OCI-LY3 (cell line): ENCODE measurements around the gene LDLRAD4.

Experiments used
- CTCF ChIP-seq: fragments of 200-600, 300-600 bp; sonication (generic); IDR thresholded peaks from 2 replicates; pipeline ENCODE4 v1.5.1; 2014; ENCODE audit warnings: antibody characterized with exemption, low read length, low read depth
- EZH2phosphoT487 ChIP-seq: fragments of 200-600 bp; shearing (Covaris generic); IDR thresholded peaks from 2 replicates; pipeline ENCODE4 v1.6.1; 2018; ENCODE audit warnings: antibody characterized with exemption, mixed run types, low read depth

DNA sequence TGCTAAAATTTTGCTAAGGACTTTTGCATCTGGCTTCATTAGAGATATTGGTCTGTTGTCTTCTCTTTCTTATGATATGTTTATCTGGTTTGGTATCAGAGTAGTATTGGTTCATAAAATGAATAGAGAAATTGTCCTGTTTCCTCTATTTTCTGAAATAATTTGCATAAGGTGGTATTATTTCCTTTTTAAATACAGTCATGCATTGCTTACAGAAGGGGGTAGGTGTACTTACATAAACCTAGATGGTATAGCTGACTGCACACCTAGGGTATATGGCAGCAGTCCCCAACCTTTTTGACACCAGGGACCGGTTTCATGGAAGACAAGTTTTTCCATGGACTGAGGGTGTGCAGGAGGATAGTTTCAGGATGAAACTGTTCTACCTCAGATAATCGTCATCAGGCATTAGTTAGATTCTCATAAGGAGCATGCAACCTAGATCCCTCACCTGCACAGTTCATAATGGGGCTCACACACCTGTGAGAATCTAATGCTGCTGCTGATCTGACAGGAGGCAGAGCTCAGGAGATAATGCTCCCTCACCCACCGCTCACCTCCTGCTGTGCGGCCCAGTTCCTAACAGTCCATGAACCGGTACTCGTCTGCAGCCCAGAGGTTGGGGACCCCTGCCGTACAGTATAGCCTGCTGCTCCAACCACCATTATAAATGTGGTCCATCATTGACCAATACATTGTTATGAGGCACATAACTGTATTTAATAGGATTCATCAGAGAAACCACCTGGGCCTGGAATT lies 318.6 kb downstream of the LDLRAD4 start:
- TF ChIP-seq CTCF (no peak), EZH2phosphoT487 (no peak)
